Hematopoietic multipotent progenitor cell treated with erythropoietin and hydrocortisone succinate and interleukin-3 and kit ligand, for 6 days (in vitro differentiated cells): Measurements from ENCODE around the gene TMEM253.

Experiments
- DNase-seq: peaks from one replicate; pipeline ENCODE4 v3.0.0-alpha.2; 2015

The TMEM253 gene

DNA sequence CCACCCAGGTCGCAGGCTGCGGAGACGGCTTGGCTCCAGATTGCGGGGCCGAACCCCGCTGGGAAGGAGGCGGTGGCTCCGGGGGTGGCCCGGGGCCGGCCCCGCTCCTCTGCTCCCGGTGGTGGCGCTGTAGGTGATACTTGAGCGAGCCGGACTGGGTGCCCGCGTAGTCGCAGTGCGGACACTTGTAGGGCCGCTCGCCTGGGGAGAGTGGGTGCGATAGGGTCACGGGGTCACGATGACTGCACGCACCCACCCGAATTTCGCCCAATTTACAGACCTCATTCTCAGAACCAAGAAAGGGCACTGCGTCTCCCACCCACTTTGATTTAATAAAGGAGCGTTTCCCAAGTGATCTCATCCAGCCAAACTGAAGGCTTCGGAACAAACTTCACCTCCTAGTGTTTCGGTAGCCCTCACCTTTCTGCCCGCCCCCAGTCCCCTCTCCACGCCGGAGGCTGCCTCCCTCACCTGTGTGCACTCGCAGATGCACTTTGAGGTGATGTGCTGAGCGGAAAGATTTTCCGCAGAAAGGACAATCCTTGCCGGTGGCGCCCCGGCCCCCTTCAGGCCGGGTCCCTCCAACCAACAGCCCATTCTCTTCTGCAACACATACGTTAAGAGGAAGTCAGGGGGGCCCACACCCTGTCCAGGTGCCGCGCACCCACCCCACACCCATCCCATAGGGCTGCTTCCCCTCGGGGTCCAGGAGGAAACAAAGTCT, 9.8 kb upstream of the TMEM253 start:
- no peak for DNase-seq

DNA sequence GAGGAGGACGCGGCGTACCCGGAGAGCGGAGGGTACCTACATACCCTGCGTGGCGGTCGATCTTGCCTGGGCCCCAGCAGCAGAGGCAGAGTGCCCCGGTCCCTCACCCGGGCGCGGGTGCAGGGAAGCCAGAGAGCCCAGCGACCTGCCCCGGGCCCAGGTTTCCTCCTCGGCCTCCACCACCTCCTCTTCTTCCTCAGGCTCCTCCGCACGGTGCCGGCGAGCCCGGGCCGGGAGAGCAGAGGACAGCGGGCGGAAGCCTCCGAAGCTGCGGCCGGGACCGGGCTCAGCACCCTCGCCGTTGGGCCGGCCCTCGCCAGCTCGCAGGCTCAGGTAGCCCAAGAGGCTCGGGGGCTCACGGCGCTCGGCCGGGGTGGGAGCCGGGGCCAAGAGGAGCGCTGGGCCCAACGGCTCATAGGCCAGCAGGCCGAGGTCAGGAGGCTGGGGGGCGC, 9.0 kb upstream of the TMEM253 start:
- no peak for DNase-seq

DNA sequence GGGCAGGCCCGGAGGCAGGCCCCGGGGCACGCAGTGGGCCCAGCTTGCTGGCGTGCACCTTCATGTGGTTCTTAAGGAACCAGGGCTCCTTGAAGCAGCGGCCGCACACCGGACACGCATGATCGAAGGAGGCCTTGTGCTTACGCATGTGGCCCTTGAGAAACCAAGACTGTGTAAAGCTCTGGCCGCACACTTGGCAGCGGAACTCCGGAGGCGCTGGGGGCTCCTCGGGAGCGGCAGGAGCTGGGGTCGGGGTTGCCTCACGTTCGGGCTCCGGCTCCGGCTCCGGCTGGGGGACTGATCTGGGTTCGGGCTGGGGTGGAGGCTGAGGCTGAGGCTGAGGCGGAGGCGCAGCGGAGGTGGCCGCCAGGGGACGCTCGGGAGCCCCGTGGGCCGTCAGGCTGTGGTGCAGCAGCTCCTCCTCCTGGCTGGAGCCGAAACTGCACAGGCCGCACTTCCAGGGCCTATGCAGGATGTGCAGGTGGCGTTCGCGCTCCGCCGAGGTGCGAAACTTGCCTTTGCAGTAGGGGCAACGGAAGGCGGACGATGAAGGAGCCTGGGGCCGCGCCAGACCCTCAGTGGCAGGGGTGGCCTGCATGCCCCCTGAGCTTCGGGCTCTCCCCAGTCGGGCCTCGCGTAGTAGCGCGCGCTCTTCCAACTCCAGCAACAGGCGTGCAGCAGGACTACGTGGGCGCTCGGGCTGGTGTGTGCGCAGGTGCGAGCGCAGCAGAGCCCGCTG, 8.4 kb upstream of the TMEM253 start:
- peak; percentile 83 for DNase-seq

DNA sequence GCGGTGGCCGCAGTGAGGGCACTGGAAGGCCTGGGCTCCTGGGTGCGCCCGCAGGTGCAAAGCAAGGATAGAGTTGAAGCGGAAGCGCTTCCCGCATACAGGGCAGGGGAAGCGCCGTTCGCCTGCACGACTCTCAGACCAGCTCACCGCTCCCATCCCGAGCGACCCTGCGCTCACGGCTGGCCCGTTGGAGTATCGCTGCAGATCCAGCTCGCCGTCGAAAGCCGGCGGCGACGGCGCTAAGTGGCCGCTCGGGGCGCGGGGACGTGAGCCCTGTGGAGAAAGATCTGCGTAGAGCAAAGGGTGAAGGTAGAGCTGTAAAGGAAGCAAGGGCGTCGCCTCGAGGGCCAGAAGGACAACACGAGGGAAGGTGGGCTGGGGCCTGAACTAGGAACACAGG, 7.8 kb upstream of the TMEM253 start:
- DNase-seq = no peak

DNA sequence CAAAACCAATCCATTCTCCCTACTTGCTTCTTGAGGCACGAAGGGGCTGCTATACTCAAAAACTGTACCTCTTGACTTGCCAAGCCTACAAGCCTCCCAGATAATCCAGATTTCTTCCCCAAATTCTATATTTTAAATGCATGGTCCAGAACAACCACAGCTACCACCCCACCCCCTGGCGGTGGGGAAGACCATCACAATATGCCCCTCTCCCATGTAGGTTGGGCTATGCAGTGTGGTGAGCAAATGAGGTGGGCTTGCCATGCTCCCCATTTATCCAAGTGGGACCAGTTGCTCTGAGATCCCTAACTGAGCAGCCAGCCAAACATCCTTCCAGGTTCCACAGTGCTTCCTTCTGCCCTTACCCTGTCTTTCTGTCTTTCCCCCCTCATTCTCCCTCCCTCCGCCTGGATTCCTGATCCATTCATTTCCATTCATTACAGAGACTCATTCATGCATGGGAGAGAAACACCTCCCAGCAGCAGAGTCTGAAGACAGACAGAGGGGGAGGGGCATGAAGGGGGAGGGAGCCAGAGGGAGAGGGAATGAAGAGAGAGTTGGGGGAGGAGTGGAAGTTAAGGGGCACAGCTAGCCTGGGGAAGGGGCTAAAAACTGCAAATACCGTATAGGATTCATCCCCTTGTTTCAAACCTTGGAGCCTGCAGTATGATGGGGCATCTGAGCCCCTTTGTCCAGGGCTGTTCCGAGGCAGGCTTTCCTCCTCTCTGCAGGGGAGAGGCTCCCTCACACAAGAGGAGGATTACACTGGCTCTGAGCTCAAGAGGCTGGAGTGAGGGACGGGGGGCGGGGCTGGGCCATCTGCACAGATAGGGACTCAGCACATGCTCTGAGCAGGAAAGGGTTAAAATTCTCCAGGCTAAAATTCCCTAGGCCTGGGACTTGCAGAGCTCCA, 6.8 kb upstream of the TMEM253 start:
- no peak for DNase-seq

DNA sequence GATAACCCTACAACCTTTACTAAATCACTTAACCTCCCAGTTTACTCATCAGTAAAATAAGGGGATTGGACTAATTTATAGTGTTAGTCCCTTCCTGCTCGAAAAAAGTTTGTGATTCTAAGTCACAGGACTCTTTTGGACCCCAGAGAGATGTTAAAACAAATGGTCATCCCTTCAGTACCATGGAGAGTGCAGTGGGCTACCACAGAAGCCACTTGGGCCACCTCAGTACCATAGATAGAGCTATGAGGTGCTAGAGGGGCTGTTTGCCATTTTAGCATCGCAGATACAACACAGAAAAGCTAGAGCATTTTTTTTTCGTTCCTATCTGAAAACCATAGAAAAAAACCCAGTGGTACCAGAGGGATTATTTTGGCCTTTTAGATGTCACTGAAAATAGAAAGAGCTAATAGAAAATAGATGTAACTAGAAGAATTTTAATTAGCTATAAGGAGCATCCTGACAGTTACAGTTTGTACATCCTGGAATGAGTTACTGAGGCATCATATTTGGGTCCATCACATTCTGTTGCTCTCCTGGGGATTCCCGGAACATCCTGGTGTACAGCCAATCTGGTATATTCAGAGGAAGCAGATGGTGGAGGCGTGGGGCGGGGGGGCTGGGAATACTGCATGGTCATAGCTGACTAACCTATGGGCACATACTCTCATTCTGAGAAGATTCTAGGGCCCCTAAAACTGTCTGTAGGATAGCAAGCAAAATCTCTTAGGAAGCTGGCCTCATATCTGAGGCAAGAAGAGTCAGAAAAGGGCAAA, 5.2 kb upstream of the TMEM253 start:
- no peak for DNase-seq

DNA sequence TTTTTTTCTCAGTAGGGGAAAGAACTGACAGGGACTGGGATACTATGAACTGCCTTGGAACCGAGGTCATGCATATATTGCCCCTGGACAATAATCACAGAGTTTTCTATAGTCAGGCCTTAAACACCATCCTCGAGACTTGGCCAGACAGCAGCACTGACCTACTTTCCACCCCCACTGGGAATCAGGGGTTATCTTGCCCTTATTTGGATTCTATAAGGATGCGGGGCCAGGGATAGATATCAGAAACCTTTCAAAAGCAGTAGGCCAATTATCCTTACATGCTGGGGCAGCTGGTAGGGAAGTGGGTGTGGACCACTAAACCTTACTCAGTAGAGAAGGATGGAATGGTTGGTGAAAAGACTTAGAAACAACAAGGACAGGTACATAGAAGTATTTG, 4.4 kb upstream of the TMEM253 start:
- no peak for DNase-seq

GRCh38 chr14:21096978-21097635, 3.8 kb upstream of the TMEM253 start:
- DNase-seq = no peak

GRCh38 chr14:21097636-21098075, 3.2 kb upstream of the TMEM253 start:
- no peak for DNase-seq

DNA sequence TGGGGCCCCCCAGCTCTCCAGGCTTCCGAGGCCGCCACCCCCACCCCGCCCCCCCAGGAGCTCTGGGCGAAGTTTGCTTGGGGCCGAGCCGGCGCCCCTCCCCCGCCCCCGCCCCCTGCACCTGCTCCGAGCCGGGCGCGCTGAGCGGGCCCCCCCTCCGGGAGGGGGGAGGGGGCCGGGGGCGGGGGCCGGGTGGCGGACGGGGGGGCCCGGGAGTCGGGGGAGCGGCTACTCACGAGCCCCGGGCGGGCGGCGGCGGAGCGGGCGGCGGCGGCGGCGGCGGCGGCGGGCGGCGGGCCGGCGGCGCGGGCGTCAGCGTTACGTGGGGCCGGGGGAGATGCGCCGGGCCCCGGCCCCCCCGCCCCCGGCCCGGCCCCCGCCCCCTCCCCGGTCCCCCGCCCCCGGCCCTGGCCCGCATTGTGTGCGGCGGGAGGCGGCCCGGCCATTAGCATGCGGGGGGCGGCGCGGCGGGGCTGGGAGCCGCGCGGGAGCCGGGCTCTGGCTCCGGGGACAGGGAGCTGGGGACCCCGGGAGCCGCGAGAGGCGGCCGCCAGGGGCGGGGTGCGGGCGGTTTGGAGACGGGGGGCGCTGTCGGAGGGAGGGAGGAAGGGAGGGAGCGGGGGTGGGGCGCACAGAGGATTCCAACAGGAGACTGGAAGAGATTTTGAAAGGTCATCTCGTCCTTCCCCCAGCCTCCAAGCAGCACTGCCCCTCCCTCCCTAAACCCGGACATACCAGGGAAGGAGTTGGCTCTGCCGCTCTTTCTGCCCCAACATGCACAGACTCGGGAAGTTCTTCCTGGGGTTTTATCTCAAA, 2.6 kb upstream of the TMEM253 start, which contains the start of gene ZNF219:
Gene ZNF219 (minus strand): TSS at position 580 of the 816 bp plus-strand sequence. CDS start 5,064 bp downstream, outside the sequence.
- peak; percentile 68 for DNase-seq

- DNase-seq = no peak
Observed at GRCh38 chr14:21098892-21099595, 1.8 kb upstream of the TMEM253 start.

DNA sequence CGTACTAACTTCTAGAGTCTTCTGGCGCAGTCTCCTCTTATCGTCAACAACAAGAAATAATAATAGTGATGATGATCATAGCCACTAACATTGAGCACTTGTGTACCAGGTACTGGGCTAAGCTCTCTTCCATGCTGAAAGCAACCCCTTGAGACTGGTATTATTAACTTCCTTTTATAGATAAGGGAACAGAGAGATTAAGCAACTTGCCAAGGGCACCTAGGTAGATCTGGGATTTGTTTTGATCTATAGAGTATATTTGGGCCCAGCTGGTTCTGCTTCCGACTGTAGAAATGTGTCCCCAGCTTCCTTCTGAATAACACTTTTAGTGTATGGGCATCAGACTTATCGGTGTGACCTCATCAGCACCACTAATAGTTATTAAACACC, 1.3 kb upstream of the TMEM253 start:
- no peak for DNase-seq

- no peak for DNase-seq
Observed at GRCh38 chr14:21101802-21102413, 1.0 kb downstream of the TMEM253 start.

DNA sequence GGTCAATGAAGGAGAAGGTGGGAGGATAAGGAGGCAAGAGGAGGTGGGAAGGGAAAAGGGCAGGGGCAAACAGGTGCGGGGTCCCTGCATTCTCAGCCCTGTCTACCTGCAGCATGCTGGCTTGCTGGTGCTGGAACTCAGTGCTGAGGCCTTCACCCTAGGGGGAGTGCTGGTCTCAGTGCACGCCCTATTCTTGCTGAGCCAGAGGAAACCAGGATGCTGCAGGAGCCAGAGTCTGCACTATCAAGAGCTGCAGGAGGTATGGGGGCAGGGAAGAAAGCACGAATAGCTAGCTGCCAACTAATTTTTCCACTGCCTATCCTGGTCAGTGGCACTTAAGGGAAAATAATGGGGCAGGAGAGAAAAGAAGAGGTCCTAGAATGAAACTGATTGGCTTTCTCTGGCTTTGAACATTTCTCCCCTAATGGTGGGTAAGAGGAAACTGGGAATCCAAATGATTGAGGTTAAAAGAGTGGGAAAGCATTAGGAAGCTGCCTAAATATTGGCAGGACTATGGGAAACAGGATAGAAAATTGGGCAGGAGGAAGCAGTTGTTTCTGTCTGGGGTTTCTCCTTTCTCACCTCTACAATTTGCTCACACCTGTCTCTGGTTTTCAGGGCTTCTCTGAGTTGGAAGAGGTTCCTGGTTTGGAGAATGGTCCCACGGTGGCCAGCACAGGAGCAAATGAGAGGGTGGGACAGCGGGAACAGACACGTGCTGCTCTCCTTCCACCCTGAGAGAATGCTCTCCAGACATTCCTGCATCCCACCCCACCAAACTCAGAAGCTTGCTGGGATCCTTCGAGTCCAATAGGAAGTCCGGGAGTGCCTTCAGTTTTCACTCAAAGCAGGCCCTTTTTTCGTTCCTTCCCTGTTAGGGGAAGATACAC, 1.9 kb downstream of the TMEM253 start:
- peak; percentile 80 for DNase-seq

- no peak for DNase-seq
Observed at GRCh38 chr14:21103411-21103709, 2.5 kb downstream of the TMEM253 start.

- DNase-seq = peak; percentile 98
Observed at GRCh38 chr14:21103710-21104447, 3.0 kb downstream of the TMEM253 start.

GRCh38 chr14:21104448-21105060, 3.7 kb downstream of the TMEM253 start:
- peak; percentile 86 for DNase-seq

- no peak for DNase-seq
Observed at GRCh38 chr14:21105095-21105494, 4.2 kb downstream of the TMEM253 start.
